Measurements from ENCODE around the gene PLEK2. TPM values are rescaled to one million over a fixed set of nuclear protein-coding genes. Genes with fewer than 3 reads are reported as not detected.
A peak's percentile ranks its signal among the peaks of the same experiment; 100 is the strongest.

Gene PLEK2
- total and polyA plus RNA-seq, 2 of the 13 experiments (the other 11 are each of a cell fraction or from before 2014, with no cell fraction given), result 0.26 to 1.5 TPM

- no peak for TF ChIP-seq TEAD2 (CRISPR knock-in tag; IDR thresholded peaks at IDR 0.05)
- TF ChIP-seq CSRNP2 (CRISPR knock-in tag; conservative IDR thresholded peaks at IDR 0.05; ENCODE audit: low read depth), result no peak
- TF ChIP-seq SP5 (CRISPR knock-in tag; IDR thresholded peaks at IDR 0.05; ENCODE audit: borderline replicate concordance, low read depth), result 0 out of 2 replicates have a peak, but pooled peaks have one; percentile 27
- TF ChIP-seq HOXA9 (CRISPR knock-in tag; IDR thresholded peaks at IDR 0.05; ENCODE audit: borderline replicate concordance), result no peak
- no peak for TF ChIP-seq MLXIP (CRISPR knock-in tag; IDR thresholded peaks at IDR 0.05; ENCODE audit: borderline replicate concordance)
- TF ChIP-seq MED8 (CRISPR knock-in tag; IDR thresholded peaks at IDR 0.05; ENCODE audit: insufficient replicate concordance), result no peak
- no peak for TF ChIP-seq SYNCRIP (IDR thresholded peaks at IDR 0.05; ENCODE audit: insufficient read depth, low read depth, low read length)
- no peak for TF ChIP-seq NFKB2 (CRISPR knock-in tag; IDR thresholded peaks at IDR 0.05; ENCODE audit: borderline replicate concordance)
- no peak for TF ChIP-seq CSRNP1 (CRISPR knock-in tag; IDR thresholded peaks at IDR 0.05)
- TF ChIP-seq MXD4 (CRISPR knock-in tag; IDR thresholded peaks at IDR 0.05), result peak; percentile 18; the same call in 1 of the 2 replicates
- TF ChIP-seq REXO4 (CRISPR knock-in tag; IDR thresholded peaks at IDR 0.05; ENCODE audit: borderline replicate concordance), result no peak
- no peak for TF ChIP-seq MTA3 (CRISPR knock-in tag; IDR thresholded peaks at IDR 0.05)
- TF ChIP-seq PPARG (CRISPR knock-in tag; conservative IDR thresholded peaks at IDR 0.05), result no peak
- no peak for TF ChIP-seq FOSL1 (CRISPR knock-in tag; IDR thresholded peaks at IDR 0.05; ENCODE audit: borderline replicate concordance)
- TF ChIP-seq ZBTB38 (CRISPR knock-in tag; IDR thresholded peaks at IDR 0.05), result peak; percentile 53
- TF ChIP-seq ARID2 (CRISPR knock-in tag; IDR thresholded peaks at IDR 0.05; ENCODE audit: borderline replicate concordance), result no peak
- TF ChIP-seq ATF5 (CRISPR knock-in tag; IDR thresholded peaks at IDR 0.05; ENCODE audit: low read depth), result no peak
- no peak for TF ChIP-seq PCBP2 (optimal IDR thresholded peaks at IDR 0.05; ENCODE audit: low read depth, low read length, poor library complexity, severe bottlenecking)
Observed at GRCh38 chr14:67359775-67360469, 52.0 kb downstream of the PLEK2 start, which contains the start of the genes ATP6V1D and EIF2S1 (continued).
